Measurements from ENCODE around the gene LGR5.

LGR5 gene

DNA sequence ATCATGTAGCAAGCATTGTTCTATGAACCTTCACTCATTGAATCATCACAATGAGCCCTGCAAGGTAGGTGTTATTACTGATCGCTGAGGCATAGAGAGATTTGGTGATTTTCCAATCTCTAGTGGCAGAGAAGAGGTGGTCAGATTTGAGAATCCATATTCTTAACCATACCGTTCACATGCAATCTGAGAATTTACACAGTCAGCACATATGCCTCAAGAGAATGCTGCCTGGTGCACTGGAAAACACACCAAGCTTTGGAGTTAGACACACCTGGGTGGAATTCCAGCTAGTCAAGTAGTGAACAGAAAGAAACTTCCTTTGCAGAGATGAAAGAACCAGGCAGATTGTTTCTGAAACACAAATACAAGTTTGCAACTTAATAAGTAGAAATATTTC, 94.1 kb downstream of the LGR5 start:
- no peak overlapping the region for H3K27ac ChIP-seq
- ChIA-PET CTCF (no interaction called here), POLR2A (ENCODE audit: low non-redundant PET) (no interaction called here)
- no peak for DNase-seq (ENCODE audit: low spot score)
- TF ChIP-seq, protein P1, sequence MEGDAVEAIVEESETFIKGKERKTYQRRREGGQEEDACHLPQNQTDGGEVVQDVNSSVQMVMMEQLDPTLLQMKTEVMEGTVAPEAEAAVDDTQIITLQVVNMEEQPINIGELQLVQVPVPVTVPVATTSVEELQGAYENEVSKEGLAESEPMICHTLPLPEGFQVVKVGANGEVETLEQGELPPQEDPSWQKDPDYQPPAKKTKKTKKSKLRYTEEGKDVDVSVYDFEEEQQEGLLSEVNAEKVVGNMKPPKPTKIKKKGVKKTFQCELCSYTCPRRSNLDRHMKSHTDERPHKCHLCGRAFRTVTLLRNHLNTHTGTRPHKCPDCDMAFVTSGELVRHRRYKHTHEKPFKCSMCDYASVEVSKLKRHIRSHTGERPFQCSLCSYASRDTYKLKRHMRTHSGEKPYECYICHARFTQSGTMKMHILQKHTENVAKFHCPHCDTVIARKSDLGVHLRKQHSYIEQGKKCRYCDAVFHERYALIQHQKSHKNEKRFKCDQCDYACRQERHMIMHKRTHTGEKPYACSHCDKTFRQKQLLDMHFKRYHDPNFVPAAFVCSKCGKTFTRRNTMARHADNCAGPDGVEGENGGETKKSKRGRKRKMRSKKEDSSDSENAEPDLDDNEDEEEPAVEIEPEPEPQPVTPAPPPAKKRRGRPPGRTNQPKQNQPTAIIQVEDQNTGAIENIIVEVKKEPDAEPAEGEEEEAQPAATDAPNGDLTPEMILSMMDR (conservative IDR thresholded peaks at IDR 0.05; ENCODE audit: low read depth) = no peak

DNA sequence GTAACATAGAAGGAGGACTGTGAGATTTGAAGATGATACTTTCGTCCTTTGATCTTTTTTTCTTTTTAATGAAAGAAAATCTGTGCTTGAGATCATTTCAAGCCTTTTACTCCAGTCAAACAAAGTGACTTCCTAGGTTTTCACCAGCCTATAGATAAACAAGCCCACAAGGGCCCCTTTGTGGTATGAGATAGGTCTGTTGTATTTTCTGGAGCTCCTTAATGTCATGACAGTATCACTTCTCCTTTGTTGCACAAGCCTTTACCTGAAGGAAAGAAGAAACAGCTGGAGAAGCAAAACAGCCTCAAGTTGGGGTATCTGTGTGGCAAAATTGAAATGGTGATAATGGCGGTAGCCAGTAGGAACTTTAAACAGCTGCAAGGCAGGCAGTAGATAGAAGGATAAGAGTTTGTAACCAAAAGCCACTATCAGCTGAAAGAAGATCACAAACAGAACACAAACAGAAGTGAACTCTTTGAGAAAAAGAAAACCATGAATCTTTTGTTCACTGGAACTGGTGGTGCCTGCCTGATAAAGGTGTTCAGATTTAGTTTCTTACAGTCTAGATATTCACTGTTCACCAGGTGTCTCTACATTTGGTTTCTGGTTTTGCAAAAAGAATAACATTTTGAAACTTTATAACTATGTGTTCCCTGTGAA, 96.8 kb downstream of the LGR5 start:
- DNase-seq (ENCODE audit: low spot score) = no peak
- ChIA-PET CTCF (interaction anchor here (1.0 kb wide), 1 partner anchor 8 kb away, joined by 3 read pairs; no protein-coding TSS in a partner anchor), POLR2A (ENCODE audit: low non-redundant PET) (no interaction called here)
- TF ChIP-seq, protein P1 (conservative IDR thresholded peaks at IDR 0.05; ENCODE audit: low read depth) = no peak
- H3K27ac ChIP-seq = no peak overlapping the region

DNA sequence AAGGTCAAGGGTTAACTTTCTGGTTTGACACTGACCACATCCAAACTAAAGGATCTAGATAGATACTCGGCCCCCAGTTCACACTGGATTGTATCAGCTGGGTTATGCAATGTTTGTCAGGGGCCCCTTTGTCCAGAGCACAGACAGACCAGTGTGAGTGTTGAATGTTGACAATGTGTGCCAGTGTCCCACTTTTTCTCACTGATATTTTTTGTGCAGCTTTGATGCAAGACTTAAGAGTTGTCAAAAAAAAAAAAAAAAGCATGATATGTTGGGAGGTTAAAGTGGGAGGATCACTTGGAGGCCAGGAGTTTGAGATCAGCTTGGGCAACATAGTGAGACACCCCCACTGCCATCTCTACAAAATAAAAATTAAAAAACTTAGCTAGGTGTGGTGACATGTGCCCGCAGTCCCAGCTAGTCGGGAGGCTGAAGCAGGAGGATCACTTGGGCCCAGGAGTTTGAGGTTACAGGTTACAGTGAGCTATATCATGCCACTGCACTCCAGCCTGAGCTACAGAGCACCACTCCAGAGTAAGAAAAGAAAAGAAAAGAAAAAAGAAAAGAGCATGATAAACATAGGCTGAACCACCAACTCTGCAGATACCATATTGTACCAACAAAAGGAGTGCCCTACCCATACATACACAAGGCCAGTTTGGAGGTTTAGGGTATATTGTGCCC, 97.5 kb downstream of the LGR5 start:
- DNase-seq (ENCODE audit: low spot score) = no peak
- ChIA-PET POLR2A (ENCODE audit: low non-redundant PET) (no interaction called here), CTCF (no interaction called here)
- TF ChIP-seq, protein P1 (conservative IDR thresholded peaks at IDR 0.05; ENCODE audit: low read depth) = no peak
- no peak overlapping the region for H3K27ac ChIP-seq

DNA sequence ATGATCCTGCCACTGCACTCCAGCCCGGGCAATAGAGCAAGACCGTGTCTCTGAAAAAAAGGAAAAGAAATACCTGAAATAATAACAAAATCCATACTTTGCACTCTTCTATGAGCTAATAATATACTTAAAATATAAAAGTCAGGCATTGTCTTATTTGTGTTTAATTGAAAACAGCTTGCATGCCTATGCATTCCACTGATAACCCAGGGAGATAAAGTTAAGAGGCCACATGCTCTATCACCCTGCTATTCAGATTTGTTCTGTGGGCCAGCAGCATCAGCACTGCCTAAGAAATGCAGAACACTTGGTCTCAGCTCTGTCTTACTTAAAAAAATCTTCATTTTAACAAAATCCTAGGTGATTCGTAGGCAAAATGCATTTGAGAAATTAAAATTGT, 99.2 kb downstream of the LGR5 start:
- POLR2A ChIA-PET (ENCODE audit: low non-redundant PET) = no interaction called here
- no peak overlapping the region for H3K27ac ChIP-seq
- CTCF ChIA-PET = interaction anchor here (0.6 kb wide), 1 partner anchor 1805 kb away, joined by 3 read pairs; no protein-coding TSS in a partner anchor
- TF ChIP-seq, protein P1 (conservative IDR thresholded peaks at IDR 0.05; ENCODE audit: low read depth) = no peak
- no peak for DNase-seq (ENCODE audit: low spot score)

DNA sequence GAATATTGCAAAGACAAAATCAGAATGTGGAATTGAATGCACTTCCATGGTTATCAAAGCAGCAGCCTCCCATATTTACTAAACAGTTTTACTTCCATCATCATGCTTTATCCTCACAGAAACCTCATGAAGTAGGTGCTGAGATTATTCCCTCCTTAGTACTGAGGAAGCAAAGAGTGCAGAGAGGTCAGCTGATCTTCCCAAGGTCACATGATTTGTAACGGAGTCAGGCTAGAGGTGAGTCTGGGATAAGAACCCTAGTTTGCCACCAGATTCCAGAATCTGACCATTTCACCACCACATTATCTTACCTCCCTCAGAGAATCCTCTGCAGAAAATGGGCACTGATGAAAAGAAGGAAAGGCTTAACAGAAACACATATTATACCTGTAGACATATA, 102.0 kb downstream of the LGR5 start:
- no peak overlapping the region for H3K27ac ChIP-seq
- DNase-seq (ENCODE audit: low spot score) = no peak
- CTCF ChIA-PET = no interaction called here
- POLR2A ChIA-PET (ENCODE audit: low non-redundant PET) = no interaction called here
- TF ChIP-seq, protein P1 (conservative IDR thresholded peaks at IDR 0.05; ENCODE audit: low read depth) = no peak

DNA sequence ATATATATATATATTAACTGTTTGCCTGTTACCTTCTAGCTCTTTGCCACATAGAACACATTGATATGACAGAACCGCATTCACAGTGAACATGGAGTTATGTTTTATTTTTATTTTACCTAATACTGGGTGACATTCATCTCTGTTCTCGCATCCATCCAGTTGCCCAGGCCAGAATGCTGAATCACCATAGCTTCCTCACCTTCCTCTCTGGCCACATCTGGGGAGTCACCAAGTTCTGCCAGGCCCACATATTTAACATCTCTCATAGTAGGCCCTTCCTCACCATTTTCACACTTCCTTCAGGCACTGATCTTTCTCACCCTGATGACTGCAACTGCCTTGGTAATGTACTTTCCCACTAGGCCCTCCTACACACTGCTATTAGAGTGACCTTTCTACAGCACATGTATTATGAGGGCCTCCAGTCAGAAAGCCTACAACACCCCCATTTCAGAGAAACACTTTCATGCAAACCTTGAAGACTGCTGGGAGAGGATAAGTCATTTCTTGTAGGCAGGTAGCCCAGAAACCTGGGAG, 106.8 kb downstream of the LGR5 start:
- CTCF ChIA-PET = no interaction called here
- H3K27ac ChIP-seq = no peak overlapping the region
- TF ChIP-seq, protein P1 (conservative IDR thresholded peaks at IDR 0.05; ENCODE audit: low read depth) = no peak
- POLR2A ChIA-PET (ENCODE audit: low non-redundant PET) = no interaction called here
- DNase-seq (ENCODE audit: low spot score) = no peak
